ENCODE data around the gene PDPK1.
"Not testable (repeated sequence)": the region's sequence is repeated elsewhere in the genome, so short reads cannot be mapped to it uniquely, and the experiment has no call there.

Gene PDPK1

GRCh38 chr16:2526135-2526534 is 11.7 kb upstream of the PDPK1 start:
- FAIRE-seq, result no peak

- FAIRE-seq, result no peak
These were observed 10.6 kb upstream of the PDPK1 start for GRCh38 chr16:2527071-2527783.

- FAIRE-seq, result no peak
These were observed 10.1 kb upstream of the PDPK1 start for GRCh38 chr16:2527784-2528100.

GRCh38 chr16:2528161-2529060 is 9.4 kb upstream of the PDPK1 start:
- no peak for FAIRE-seq

- FAIRE-seq, result no peak
These were observed 8.5 kb upstream of the PDPK1 start for GRCh38 chr16:2529061-2529931.

GRCh38 chr16:2529961-2530628 is 7.7 kb upstream of the PDPK1 start:
- FAIRE-seq, result no peak

GRCh38 chr16:2530629-2531318 is 7.0 kb upstream of the PDPK1 start:
- no peak for FAIRE-seq

GRCh38 chr16:2531371-2531695 is 6.5 kb upstream of the PDPK1 start, which contains the start of gene CEMP1:
Gene CEMP1, minus strand, starts transcription at chr16:2531408. Its CDS starts 335 bp downstream, at chr16:2531073.
- FAIRE-seq, result no peak

GRCh38 chr16:2531696-2532493 is 5.9 kb upstream of the PDPK1 start:
- FAIRE-seq, result peak; percentile 89

GRCh38 chr16:2532494-2533141 is 5.2 kb upstream of the PDPK1 start:
- no peak for FAIRE-seq

GRCh38 chr16:2533142-2533755 is 4.6 kb upstream of the PDPK1 start:
- not testable (repeated sequence) for FAIRE-seq

- no peak for FAIRE-seq
These were observed 3.9 kb upstream of the PDPK1 start for GRCh38 chr16:2533912-2534311.

- FAIRE-seq, result not testable (repeated sequence)
These were observed 3.5 kb upstream of the PDPK1 start for GRCh38 chr16:2534335-2534734.

GRCh38 chr16:2535625-2536013 is 2.2 kb upstream of the PDPK1 start:
- no peak for FAIRE-seq

- FAIRE-seq, result not testable (repeated sequence)
These were observed 1.5 kb downstream of the PDPK1 start for GRCh38 chr16:2539192-2539844.

- not testable (repeated sequence) for FAIRE-seq
These were observed 2.1 kb downstream of the PDPK1 start for GRCh38 chr16:2539845-2540458.

- FAIRE-seq, result not testable (repeated sequence)
These were observed 3.1 kb downstream of the PDPK1 start for GRCh38 chr16:2540912-2541311.

- not testable (repeated sequence) for FAIRE-seq
These were observed 3.6 kb downstream of the PDPK1 start for GRCh38 chr16:2541409-2541808.

GRCh38 chr16:2543771-2544170 is 6.0 kb downstream of the PDPK1 start:
- FAIRE-seq, result not testable (repeated sequence)
